Fibroblast of pulmonary artery (primary cell): ENCODE results near the gene ARNT2.

Source experiments
- DNase-seq: peaks from one replicate; pipeline ENCODE4 v3.0.0-alpha.2; 2010; ENCODE audit warnings: low read depth
- H3K4me3 ChIP-seq: replicated peaks from 2 replicates; pipeline ENCODE4 v1.5.1; 2011; ENCODE audit warnings: low read depth, mild to moderate bottlenecking, control low read depth, low read length, moderate library complexity
- TF ChIP-seq, protein P1 (sequence below): IDR thresholded peaks from 2 replicates; pipeline ENCODE4 v1.5.1; 2011; ENCODE audit warnings: mild to moderate bottlenecking, control low read depth, low read length, inconsistent platforms; ENCODE audit errors: missing control alignments

The ARNT2 gene

DNA sequence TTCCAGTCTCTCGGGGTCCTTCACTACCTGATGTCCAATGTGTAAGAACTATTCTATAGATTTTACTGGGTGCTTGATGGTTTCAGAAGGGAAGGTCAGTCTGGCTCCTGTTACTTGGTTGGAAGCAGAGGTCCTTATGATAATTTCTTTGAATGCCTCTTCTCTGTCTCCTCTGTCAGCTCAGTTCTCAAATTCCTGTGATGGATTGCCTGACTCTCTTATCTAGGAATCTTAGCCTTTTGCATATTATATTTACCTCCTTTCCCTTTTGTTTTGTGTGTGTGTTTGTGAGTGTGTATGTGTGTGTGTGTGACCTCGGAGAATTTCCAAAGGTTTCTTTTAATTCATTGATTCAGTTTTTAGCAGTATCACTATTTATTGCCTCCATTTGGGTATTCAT is 88.2 kb downstream of the ARNT2 start:
- no peak overlapping the region for H3K4me3 ChIP-seq
- DNase-seq = no peak
- TF ChIP-seq, protein P1, sequence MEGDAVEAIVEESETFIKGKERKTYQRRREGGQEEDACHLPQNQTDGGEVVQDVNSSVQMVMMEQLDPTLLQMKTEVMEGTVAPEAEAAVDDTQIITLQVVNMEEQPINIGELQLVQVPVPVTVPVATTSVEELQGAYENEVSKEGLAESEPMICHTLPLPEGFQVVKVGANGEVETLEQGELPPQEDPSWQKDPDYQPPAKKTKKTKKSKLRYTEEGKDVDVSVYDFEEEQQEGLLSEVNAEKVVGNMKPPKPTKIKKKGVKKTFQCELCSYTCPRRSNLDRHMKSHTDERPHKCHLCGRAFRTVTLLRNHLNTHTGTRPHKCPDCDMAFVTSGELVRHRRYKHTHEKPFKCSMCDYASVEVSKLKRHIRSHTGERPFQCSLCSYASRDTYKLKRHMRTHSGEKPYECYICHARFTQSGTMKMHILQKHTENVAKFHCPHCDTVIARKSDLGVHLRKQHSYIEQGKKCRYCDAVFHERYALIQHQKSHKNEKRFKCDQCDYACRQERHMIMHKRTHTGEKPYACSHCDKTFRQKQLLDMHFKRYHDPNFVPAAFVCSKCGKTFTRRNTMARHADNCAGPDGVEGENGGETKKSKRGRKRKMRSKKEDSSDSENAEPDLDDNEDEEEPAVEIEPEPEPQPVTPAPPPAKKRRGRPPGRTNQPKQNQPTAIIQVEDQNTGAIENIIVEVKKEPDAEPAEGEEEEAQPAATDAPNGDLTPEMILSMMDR = no peak

DNA sequence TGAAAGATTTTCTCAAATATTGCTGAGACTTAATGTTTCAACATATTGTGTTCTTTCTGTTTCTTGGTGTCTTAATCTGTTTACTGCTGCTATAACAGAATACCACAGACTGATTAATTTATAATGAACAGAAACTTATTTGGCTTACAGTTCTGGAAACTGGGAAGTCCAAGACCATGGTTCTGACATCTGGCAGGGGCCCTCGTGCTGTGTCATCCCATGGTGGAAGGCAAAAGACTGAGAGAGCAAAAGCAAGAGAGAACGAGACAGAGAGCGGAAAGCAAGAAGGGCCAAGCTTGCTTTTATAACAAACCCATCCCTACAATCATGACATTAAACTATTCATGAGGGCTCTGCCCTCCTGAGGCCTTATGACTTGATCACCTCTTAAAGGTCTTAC is 88.7 kb downstream of the ARNT2 start:
- TF ChIP-seq, protein P1 = no peak
- H3K4me3 ChIP-seq = no peak overlapping the region
- DNase-seq = no peak

DNA sequence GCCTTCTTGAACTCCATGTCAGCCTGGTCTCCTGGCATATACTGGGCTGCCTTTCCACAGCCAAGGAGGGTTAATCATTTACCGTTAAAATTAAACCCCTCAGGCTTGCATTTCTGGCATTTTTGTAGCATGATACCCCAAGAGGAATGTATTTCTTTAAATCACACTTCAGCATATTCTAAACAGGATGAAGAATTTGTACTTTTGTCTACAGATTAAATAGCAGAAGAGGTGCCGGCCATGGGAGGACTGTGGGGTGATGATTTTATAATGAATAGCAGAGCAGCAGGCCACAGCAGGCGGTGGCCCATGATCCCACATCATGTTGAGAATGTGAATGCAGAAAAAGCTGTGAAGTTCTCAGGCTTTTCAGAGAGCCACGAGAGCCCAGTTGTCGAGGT is 90.2 kb downstream of the ARNT2 start:
- peak; percentile 53 for DNase-seq
- H3K4me3 ChIP-seq = no peak overlapping the region
- TF ChIP-seq, protein P1 = no peak

DNA sequence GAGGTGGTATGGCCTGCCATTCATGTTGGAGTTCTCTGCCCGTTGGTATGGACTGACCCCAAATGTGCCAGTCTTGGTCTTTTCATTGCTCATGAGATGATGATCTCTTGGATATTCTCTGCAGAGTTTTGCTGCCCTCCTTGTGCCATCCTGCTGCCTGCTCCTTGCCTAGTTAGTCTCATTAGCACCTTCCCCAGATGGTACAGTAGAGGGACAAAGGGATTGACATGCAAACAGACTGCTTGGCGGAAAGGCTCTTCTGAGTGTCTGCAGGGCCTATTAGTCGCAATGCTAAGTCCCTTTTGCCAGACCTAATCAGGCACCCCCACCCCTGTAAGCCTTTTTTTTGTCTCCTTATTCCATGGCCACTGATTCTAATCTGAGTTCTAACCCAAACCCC is 90.6 kb downstream of the ARNT2 start:
- TF ChIP-seq, protein P1 = no peak
- no peak for DNase-seq

GRCh38 chr15:80495401-80495942 is 91.3 kb downstream of the ARNT2 start:
- DNase-seq = no peak
- TF ChIP-seq, protein P1 = no peak
- no peak overlapping the region for H3K4me3 ChIP-seq

More for the DNA sequence above, 90.6 kb downstream of the ARNT2 start:
- H3K4me3 ChIP-seq = no peak overlapping the region

DNA sequence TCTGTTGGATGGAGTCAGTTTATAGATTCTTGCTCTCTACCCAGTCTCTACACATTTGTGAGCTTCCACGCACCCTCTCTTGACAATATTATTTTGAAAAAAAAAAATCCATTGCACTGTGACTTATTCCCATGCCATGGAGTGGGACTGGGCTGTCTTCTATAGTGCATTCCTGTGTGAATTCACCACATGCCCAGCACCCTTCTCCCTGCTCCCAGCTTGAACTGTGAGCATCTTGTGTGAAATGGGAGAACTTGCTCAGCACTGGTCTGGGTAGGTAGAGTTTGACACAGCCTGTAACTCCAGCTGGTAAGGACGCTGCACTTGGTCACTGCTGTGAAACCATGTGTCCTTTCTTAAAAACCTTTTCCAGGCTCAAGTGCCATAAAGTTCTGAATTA is 91.9 kb downstream of the ARNT2 start:
- TF ChIP-seq, protein P1 = no peak
- DNase-seq = no peak

DNA sequence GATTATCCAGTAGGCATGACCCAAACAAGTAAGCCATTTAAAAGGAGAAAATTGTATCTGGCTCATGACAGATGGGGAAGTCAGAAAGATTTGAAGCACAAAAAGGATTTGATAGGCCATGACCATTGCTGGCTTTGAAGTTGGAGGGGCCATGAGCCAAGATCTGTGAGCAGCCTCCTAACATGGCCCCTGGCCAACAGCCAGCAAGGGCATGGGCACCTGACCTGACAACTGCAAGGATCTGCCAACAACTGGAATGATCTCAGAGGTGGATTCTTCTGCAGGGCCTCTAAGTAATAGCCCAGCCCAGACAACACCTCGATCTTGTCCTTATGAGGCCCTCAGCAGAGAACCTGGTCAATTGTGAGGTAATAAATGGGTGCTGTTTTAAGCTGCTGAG is 93.0 kb downstream of the ARNT2 start:
- no peak for DNase-seq
- H3K4me3 ChIP-seq = no peak overlapping the region
- TF ChIP-seq, protein P1 = no peak

More for the DNA sequence above, 91.9 kb downstream of the ARNT2 start:
- no peak overlapping the region for H3K4me3 ChIP-seq
